Liver (tissue), 9 donors: ENCODE measurements around the gene HOXA3. TPM values are rescaled to one million over a fixed set of nuclear protein-coding genes. Genes with fewer than 3 reads are reported as not detected.

Source experiments
- DNase-seq: peaks from one replicate; pipeline ENCODE4 v3.0.0-alpha.2; 2017; ENCODE audit warnings: low spot score
- H3K27ac ChIP-seq, 2 donors: one replicate each; pipeline ENCODE4 v1.7.0; 2013; ENCODE audit warnings: inconsistent platforms in 2 of 2, low read length in 2 of 2, control low read depth in 1 of 2, low read depth in 1 of 2, mild to moderate bottlenecking in 1 of 2
- H3K27me3 ChIP-seq, 4 donors: one replicate each; pipeline versions ENCODE4 v1.6.1 to v1.7.0; 2013; ENCODE audit warnings: low read length in 3 of 4, inconsistent platforms in 1 of 4, mild to moderate bottlenecking in 1 of 4, moderate library complexity in 1 of 4; ENCODE audit not compliant: control insufficient read depth in 4 of 4, insufficient read depth in 4 of 4
- H3K36me3 ChIP-seq, 4 donors: one replicate each; pipeline versions ENCODE4 v1.6.1 to v1.7.0; 2013; ENCODE audit warnings: low read length in 3 of 4, mild to moderate bottlenecking in 3 of 4, low read depth in 1 of 4, moderate library complexity in 1 of 4; ENCODE audit not compliant: control insufficient read depth in 4 of 4, insufficient read depth in 3 of 4
- H3K4me1 ChIP-seq, 4 donors: one replicate each; pipeline versions ENCODE4 v1.6.1 to v1.7.0; 2013; ENCODE audit warnings: low read length in 3 of 4, mild to moderate bottlenecking in 3 of 4, moderate library complexity in 1 of 4; ENCODE audit not compliant: control insufficient read depth in 4 of 4, insufficient read depth in 4 of 4
- H3K4me3 ChIP-seq, 3 donors: one replicate each; pipeline versions ENCODE4 v1.6.1 to v1.7.0; 2013; ENCODE audit warnings: low read length in 3 of 3, control low read depth in 1 of 3, low read depth in 1 of 3, mild to moderate bottlenecking in 1 of 3
- H3K9ac ChIP-seq, 2 donors: one replicate each; pipeline ENCODE4 v1.7.0; 2013; ENCODE audit warnings: low read length in 2 of 2, mild to moderate bottlenecking in 2 of 2, moderate library complexity in 2 of 2, control low read depth in 1 of 2, low read depth in 1 of 2
- H3K9me3 ChIP-seq, 4 donors: one replicate each; pipeline versions ENCODE4 v1.6.1 to v1.7.0; 2013; ENCODE audit warnings: low read length in 3 of 4; ENCODE audit not compliant: control insufficient read depth in 4 of 4
- CTCF ChIP-seq: fragments of 150-350 bp; IDR thresholded peaks from 2 replicates; pipeline ENCODE4 v1.5.1; 2017; ENCODE audit warnings: improper control_type of control experiment, low read depth, low read length; ENCODE audit not compliant: missing input control
- EGR1 ChIP-seq, 2 donors: IDR thresholded peaks; 2 replicates each; pipeline ENCODE4 v1.6.1; 2016 to 2018; ENCODE audit warnings: antibody characterized with exemption in 2 of 2, low read depth in 2 of 2
- FOXA1 ChIP-seq: IDR thresholded peaks from 2 replicates; pipeline ENCODE4 v1.6.1; 2016; ENCODE audit warnings: antibody characterized with exemption
- FOXA2 ChIP-seq: IDR thresholded peaks from 2 replicates; pipeline ENCODE4 v1.6.1; 2016; ENCODE audit warnings: antibody characterized with exemption
- HNF4A ChIP-seq, 2 donors: conservative IDR thresholded peaks; 2 replicates each; pipeline ENCODE4 v1.6.1; 2016; ENCODE audit warnings: antibody characterized with exemption in 2 of 2, mild to moderate bottlenecking in 2 of 2
- HNF4G ChIP-seq: IDR thresholded peaks from 2 replicates; pipeline ENCODE4 v1.6.1; 2016; ENCODE audit warnings: antibody characterized with exemption
- JUND ChIP-seq, 2 donors: IDR thresholded peaks; 2 replicates each; pipeline ENCODE4 v1.6.1; 2016; ENCODE audit warnings: antibody characterized with exemption in 2 of 2
- NR2F2 ChIP-seq: IDR thresholded peaks from 2 replicates; pipeline ENCODE4 v1.6.1; 2016; ENCODE audit warnings: antibody characterized with exemption
- RAD21 ChIP-seq, 2 donors: IDR thresholded peaks; 2 replicates each; pipeline ENCODE4 v1.6.1; 2016; ENCODE audit warnings: antibody characterized with exemption in 2 of 2, mild to moderate bottlenecking in 2 of 2
- RXRA ChIP-seq, 2 donors: IDR thresholded peaks; 2 replicates each; pipeline ENCODE4 v1.6.1; 2017 to 2018; ENCODE audit warnings: antibody characterized with exemption in 2 of 2, mild to moderate bottlenecking in 1 of 2
- SP1 ChIP-seq: IDR thresholded peaks from 2 replicates; pipeline ENCODE4 v1.6.1; 2018; ENCODE audit warnings: antibody characterized with exemption, mild to moderate bottlenecking
- ZBTB33 ChIP-seq: IDR thresholded peaks from 2 replicates; pipeline ENCODE4 v1.6.1; 2016; ENCODE audit warnings: antibody characterized with exemption
- WGBS: extraction: QIAGEN DNeasy Blood & Tissue Kit; methylation state at CpG from one replicate; pipeline ENCODE4 v1.1.7; 2013; 5-methylcytosine and 5-hydroxymethylcytosine counted together
- polyA plus RNA-seq, 2 donors: library from polyadenylated mRNA; stranded (reverse) in 1 of 2; unstranded in 1 of 2; fragments of 200-250 nt in 1 of 2; fragments of >200 nt in 1 of 2; fragmentation: Nextera tagmentation in 1 of 2; extraction: Ambion mirVana in 1 of 2; gene quantifications; one replicate each; pipeline versions ENCODE4 v1.2.1 to v1.2.3, GENCODE V29; 2013 to 2015
- total RNA-seq, 2 donors: library from RNA; depleted of rRNA; stranded (reverse); fragments of >200 nt; gene quantifications; one replicate each; pipeline ENCODE4 v1.2.3, GENCODE V29; 2014
- TF ChIP-seq, protein P1 (sequence below): IDR thresholded peaks from 2 replicates; pipeline ENCODE4 v1.6.1; 2016; ENCODE audit warnings: antibody characterized with exemption, mild to moderate bottlenecking
- donor health status: healthy.
- donor health status: healthy.
- donor health status: healthy.
- donor health status: healthy.
- donor health status: healthy.

Gene HOXA3
- total and polyA plus RNA-seq, 4 donors: 0.11 to 0.28 (median 0.20) TPM

DNA sequence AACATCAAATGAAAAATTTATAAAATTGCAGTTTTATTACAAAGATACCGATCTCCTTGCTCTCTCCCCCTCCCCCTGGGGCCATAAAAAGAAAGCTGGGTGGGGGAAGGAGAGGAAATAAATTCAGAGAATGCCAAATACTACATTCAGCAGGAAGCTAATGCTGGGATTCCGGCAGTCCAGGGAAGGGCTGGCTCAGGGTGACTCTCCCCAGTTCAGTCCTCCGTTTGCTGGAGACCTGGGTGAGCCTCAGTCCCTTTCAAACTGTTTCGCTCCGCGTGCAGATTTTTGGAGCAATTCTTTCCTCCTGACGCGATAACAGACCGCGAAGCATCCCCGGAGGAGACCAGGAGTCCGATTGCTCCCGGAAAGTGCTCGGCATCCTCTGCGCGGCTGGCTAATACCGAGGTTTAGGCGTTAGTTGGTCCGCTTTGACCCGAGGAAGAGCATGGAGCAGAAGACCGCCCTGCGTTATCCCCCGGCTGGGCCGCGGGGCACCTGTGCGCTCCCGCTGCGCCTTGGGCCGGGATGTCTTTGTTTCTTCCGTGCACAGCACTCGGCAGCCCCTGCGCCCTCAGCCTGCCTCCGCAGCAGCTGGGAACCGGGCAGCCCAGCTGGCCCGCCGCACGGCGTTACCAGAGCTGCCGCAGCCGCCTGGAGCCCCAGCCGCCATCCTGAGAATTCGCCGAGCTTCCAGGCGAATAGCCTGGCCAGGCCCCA is 46.0 kb downstream of the HOXA3 start (continued):
- TF ChIP-seq FOXA1 (no peak), JUND (IDR thresholded peaks at IDR 0.05) (no peak), FOXA2 (no peak), HNF4G (no peak)

DNA sequence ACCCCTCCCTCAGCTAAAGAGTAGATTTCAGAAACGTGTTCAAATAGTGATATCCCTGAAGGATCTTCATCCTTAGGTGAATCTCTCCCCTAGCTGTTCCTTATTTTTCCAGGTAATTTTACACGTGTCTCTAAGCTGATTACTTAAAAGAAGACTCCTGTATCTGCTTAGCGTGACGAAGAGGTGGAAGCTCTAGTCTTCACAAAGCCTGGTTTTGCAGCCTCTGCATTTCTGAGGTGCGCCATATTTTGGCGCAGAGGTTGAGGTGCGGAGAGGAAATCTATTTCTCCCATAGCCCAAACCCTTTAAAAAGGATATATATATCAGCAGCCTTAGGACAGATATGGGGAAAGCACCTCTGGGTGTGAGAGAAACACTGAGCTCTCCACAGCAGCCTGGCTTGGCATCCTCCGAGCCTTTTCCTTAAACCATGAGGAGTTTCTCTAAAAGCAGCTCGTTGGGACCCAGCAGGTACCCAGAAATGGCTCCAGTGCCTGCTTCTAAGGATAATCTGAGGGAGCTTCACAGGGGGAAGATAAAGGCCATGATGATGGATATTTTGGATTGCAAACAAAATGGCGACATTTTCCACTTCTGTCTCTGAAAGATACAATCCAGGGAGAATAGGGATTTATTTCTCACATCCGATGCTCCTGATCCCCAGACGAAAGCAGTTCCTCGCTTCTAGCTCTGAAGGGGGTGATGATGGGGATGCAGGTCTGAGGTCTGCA is 46.9 kb downstream of the HOXA3 start:
- H3K27ac ChIP-seq: peak overlapping the region in 1 of 2 donors; percentile 41
- peaks cover 0 to 9% (median 2%) of the 10 kb centered on the region in 4 donors for H3K4me1 ChIP-seq
- no peak overlapping the region for H3K9ac ChIP-seq
- peaks cover 0 to 23% (median 8%) of the 10 kb centered on the region in 4 donors for H3K27me3 ChIP-seq
- H3K36me3 ChIP-seq: no peaks in the 10 kb centered on the region
- DNase-seq: no peak
- no peak overlapping the region for H3K4me3 ChIP-seq
- 37% methylated on average over 13 of the region's 13 CpGs for WGBS
- no peaks in the 10 kb centered on the region for H3K9me3 ChIP-seq
- TF ChIP-seq RXRA (IDR thresholded peaks at IDR 0.05) (no peak), SP1 (no peak), JUND (IDR thresholded peaks at IDR 0.05) (no peak), FOXA2 (no peak), FOXA1 (no peak), EGR1 (IDR thresholded peaks at IDR 0.05; ENCODE audit: low read depth in 2 of 2) (no peak), RAD21 (IDR thresholded peaks at IDR 0.05) (no peak), HNF4A (conservative IDR thresholded peaks at IDR 0.05) (no peak), HNF4G (no peak)

- no peaks in the 10 kb centered on the region for H3K36me3 ChIP-seq
- peak overlapping the region; percentile 41 to 48 for H3K27ac ChIP-seq
- no peak overlapping the region for H3K4me3 ChIP-seq
- WGBS: 25% methylated on average over 13 of the region's 13 CpGs
- H3K4me1 ChIP-seq: peaks cover 0 to 7% (median 0%) of the 10 kb centered on the region in 4 donors
- H3K27me3 ChIP-seq: peaks cover 0 to 21% (median 8%) of the 10 kb centered on the region in 4 donors
- DNase-seq: no peak
- no peaks in the 10 kb centered on the region for H3K9me3 ChIP-seq
- no peak overlapping the region for H3K9ac ChIP-seq
- TF ChIP-seq EGR1 (IDR thresholded peaks at IDR 0.05; ENCODE audit: low read depth in 2 of 2): no peak
Observed at GRCh38 chr7:27104341-27105058, 47.9 kb downstream of the HOXA3 start.

GRCh38 chr7:27103489-27104226 is 48.7 kb downstream of the HOXA3 start:
- 18% methylated on average over 35 of the region's 35 CpGs for WGBS
- peaks cover 0 to 7% (median 0%) of the 10 kb centered on the region in 4 donors for H3K4me1 ChIP-seq
- peaks cover 0 to 26% (median 12%) of the 10 kb centered on the region in 4 donors for H3K27me3 ChIP-seq
- no peak for DNase-seq
- H3K9ac ChIP-seq: no peak overlapping the region
- no peak overlapping the region for H3K4me3 ChIP-seq
- H3K9me3 ChIP-seq: no peaks in the 10 kb centered on the region
- no peaks in the 10 kb centered on the region for H3K36me3 ChIP-seq
- H3K27ac ChIP-seq: peak overlapping the region; percentile 35 to 48
- no peak for TF ChIP-seq FOXA1
- TF ChIP-seq SP1: no peak
- TF ChIP-seq ZBTB33: no peak
- TF ChIP-seq, protein P1, sequence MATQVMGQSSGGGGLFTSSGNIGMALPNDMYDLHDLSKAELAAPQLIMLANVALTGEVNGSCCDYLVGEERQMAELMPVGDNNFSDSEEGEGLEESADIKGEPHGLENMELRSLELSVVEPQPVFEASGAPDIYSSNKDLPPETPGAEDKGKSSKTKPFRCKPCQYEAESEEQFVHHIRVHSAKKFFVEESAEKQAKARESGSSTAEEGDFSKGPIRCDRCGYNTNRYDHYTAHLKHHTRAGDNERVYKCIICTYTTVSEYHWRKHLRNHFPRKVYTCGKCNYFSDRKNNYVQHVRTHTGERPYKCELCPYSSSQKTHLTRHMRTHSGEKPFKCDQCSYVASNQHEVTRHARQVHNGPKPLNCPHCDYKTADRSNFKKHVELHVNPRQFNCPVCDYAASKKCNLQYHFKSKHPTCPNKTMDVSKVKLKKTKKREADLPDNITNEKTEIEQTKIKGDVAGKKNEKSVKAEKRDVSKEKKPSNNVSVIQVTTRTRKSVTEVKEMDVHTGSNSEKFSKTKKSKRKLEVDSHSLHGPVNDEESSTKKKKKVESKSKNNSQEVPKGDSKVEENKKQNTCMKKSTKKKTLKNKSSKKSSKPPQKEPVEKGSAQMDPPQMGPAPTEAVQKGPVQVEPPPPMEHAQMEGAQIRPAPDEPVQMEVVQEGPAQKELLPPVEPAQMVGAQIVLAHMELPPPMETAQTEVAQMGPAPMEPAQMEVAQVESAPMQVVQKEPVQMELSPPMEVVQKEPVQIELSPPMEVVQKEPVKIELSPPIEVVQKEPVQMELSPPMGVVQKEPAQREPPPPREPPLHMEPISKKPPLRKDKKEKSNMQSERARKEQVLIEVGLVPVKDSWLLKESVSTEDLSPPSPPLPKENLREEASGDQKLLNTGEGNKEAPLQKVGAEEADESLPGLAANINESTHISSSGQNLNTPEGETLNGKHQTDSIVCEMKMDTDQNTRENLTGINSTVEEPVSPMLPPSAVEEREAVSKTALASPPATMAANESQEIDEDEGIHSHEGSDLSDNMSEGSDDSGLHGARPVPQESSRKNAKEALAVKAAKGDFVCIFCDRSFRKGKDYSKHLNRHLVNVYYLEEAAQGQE: no peak
- no peak for TF ChIP-seq HNF4A (conservative IDR thresholded peaks at IDR 0.05)
- TF ChIP-seq FOXA2: no peak
- no peak for TF ChIP-seq NR2F2
- TF ChIP-seq JUND (IDR thresholded peaks at IDR 0.05): no peak
- TF ChIP-seq CTCF: no peak
- no peak for TF ChIP-seq RAD21 (IDR thresholded peaks at IDR 0.05)
